GM18508 (cell line): ENCODE results near the gene FAM240B.

Experiments
- ATAC-seq: cut with Tn5 transposase; IDR thresholded peaks from one replicate; pipeline ENCODE4 v1.9.1; 2021; ENCODE audit warnings: moderate number of reproducible peaks; ENCODE audit not compliant: insufficient read depth, unreplicated experiment

The FAM240B gene

DNA sequence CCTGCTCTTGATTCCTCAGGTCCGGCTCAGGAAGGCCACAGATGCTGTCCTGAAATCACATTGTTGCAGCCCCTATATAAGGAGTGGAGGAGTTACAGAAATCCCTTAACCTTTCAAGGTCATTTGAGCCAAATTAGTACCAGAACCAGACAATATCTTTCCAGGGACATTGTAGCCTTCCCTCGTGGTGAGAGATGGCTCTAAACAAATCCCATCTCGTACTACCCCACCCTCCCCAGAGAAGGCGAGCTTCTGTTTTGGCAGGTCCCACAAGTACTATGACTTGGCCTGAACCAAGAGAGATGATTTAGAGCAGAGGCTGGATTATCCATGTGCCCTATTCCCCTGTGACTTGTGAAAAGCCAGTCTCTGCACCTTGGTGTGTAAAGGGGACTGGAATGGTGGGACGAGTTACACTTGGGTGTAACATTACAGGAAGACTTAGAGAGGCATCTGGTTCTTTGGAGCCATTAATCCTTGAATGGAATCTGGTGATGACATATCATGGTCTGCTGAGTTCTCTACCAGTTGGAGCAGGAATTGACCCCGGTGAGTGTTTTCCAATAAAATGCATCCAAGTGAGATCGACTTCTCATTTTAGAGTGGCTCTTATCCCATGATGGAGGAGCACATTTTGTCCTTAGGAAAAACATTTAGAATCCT is at the start of gene FAM240B:
TSS of gene FAM240B (minus strand) at position 51 of the 663 bp plus-strand sequence. CDS start 16,134 bp downstream, outside the sequence.
- ATAC-seq, result no peak

DNA sequence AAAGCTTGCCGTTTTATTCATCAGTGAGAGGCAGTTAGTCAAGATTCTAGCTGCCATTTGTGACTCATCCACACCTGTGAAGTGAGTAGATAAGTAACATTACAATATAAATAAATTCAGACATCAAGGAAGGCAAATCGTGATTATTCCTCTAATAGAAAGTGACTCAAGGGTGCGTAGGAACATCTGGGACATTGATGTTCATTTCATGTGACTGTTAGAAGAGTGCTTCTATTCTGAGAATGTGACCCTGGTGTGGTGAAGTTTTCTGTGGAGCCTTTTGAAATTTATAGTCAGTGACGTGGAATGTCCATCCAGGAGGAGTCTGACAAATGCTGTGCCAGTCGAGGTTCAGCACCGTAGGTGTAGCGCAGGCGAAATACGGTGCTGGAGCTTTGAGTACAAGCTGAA is 48.4 kb upstream of the FAM240B start:
- ATAC-seq, result no peak

- ATAC-seq, result no peak
Measured at GRCh38 chr9:38765101-38765500, 45.2 kb upstream of the FAM240B start.

- no peak for ATAC-seq
Measured at GRCh38 chr9:38761999-38762398, 42.1 kb upstream of the FAM240B start.

DNA sequence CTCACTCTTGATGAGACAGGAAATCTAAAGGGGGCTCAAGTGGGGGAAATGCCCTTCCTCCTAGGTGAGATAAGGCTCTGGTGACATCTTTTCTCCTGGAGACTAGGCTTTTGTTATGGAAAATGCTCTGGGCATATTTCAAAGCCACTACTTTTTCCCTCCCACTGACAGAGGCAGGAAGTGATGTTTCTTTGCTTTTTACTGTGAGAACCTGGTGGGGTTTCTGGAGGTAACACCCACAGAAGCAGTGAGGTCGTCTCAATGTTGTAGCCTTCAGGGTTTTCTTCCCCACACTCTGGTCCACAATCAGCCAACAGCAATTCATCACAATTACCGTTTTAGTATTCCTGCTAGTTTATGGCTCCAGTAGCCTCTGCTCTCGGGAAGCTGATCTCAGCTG is 41.4 kb upstream of the FAM240B start:
- no peak for ATAC-seq

DNA sequence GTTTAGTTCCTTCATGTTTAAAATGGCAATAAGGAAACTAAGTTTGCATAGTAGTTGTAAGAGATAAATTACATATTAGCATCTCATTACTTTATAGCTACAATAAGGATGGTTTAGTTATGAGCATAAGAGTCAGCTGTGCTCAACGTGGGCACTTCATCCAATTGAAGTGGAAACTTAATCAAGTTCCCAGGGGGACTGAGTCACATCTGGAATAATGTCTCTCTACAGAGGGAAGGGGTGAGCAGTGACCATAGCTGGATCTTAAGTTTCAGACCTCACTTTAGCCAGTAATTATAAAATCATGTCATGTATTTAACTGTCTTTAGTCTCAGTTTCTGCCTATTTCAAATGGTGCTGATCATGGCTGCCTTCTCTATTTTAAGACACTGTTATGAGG is 36.8 kb upstream of the FAM240B start:
- ATAC-seq, result no peak

- no peak for ATAC-seq
Measured at GRCh38 chr9:38747941-38748340, 28.0 kb upstream of the FAM240B start.

- ATAC-seq, result no peak
Measured at GRCh38 chr9:38747067-38747466, 27.1 kb upstream of the FAM240B start.

- no peak for ATAC-seq
Measured at GRCh38 chr9:38746303-38746702, 26.4 kb upstream of the FAM240B start.

DNA sequence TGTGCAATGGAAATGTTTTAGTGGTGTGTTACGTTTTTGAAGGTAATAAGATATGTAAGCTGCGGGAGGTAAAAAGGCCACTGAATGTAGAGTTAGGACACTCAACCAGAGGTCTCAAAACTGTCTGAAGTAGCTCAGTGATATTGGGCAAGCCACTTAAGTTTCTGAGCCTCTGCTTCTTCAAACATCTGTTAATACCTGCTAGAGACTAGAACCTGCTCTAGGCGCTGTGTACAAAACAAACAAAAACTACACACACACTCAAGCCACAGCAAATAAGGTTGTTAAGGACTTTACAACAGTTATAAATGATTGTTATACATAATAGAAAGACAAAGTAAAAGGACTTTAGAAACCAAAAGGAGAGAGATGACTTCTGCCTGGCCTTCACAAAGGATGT is 24.6 kb upstream of the FAM240B start:
- ATAC-seq, result no peak

- ATAC-seq, result no peak
Measured at GRCh38 chr9:38737246-38737645, 17.3 kb upstream of the FAM240B start.

DNA sequence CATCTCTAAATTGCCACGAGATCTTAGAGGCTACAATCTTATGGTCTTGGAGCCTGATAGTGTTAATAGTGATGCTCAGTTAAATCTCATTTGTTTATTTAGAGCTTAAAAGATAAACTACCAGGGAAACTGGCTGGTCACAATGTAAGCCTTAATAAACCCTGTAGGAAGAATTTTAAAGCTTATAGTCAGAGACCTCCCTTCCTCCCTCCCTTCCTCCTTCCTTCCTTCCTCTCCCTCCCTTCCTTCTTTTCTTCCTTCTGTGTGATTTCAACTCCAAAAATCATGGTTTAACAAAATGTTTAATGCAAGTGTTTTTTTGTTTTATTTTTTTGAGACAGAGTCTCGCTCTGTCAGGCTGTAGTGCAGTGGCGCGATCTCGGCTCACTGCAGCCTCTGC is 14.9 kb upstream of the FAM240B start:
- ATAC-seq, result no peak

DNA sequence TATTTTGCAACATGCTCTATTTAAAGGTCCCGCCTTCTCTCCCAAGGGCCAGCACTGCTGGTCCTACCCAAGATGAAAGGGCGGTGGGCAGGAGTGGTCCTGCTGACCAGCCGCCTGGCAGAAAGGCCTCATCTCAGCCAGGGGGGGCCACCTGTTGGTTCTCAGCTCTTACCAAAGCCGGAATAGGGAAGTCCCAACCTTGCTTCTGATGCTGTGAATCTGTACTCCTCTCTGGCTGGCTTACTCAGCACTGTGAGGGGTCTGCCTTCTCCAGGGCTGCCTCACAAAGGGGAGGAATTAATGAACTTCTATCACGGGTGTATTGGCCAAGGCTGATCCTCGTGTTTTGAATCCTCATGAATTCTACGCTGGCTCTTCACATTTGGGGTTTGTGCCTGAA is 13.6 kb upstream of the FAM240B start:
- ATAC-seq, result no peak

- no peak for ATAC-seq
Measured at GRCh38 chr9:38732885-38733284, 13.0 kb upstream of the FAM240B start.

GRCh38 chr9:38727497-38728001 is 7.6 kb upstream of the FAM240B start:
- no peak for ATAC-seq

GRCh38 chr9:38724754-38725153 is 4.8 kb upstream of the FAM240B start:
- no peak for ATAC-seq

DNA sequence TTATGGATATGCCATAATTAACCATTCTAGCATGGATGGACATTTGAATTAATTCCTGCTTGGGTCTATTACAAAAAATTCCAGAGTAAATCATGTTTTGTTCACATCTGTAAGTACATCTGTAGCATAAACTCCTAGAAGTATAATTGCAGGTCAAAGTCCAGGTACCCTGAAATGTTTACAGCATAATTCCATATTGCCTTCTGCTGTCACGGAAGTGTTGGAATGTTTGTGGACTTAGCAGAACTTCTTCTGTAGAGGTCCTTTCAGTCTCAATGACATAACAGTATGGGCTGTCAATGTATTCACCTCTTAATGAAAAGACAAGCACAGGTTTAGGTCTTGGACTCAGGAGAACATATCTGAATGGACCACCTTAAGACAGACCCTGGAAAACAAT is 1.8 kb downstream of the FAM240B start:
- no peak for ATAC-seq

DNA sequence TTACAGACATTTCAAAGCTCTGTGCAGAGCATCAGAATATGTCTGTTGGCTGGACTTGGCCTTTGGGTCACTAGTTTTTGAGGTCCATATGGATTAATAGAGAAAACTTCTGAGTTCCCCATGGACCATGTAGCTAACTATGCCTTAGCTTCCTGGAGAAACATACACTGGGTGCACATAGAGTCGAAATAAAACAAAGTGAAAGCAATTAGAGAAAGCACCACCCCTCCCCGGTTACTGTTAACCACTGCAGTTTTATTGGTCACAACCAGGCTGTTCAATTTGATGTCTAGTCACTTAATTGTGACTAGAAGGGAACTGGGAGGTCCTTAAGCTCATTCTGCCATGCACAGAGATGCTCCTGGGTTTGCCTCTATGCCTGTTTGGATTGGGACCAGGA is 4.2 kb downstream of the FAM240B start:
- no peak for ATAC-seq

- no peak for ATAC-seq
Measured at GRCh38 chr9:38713426-38713825, 6.5 kb downstream of the FAM240B start.

GRCh38 chr9:38708759-38709158 is 11.2 kb downstream of the FAM240B start:
- no peak for ATAC-seq

GRCh38 chr9:38707885-38708637 is 11.9 kb downstream of the FAM240B start:
- no peak for ATAC-seq

DNA sequence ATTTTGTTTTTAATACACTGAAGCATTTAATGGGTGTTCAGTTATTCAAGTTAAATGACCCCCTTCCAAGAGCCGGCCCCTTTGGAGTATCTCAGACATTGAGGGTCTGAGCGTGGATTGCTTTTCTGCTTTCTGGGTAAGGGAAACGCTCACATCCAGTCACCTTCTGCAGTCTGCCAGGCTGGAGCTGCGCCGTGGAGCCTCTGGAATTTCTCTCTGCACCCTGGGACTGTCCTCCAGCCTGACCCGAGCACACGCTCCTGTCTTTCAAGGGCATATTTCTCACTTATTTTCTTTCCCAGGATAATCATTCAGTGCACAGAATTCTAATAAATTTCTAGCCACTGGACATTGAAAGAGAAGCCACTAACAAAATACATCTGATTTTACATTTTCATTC is 13.4 kb downstream of the FAM240B start:
- ATAC-seq, result no peak
